HG03342 (cell line): ENCODE data around the gene OPN1LW.
"Not testable (repeated sequence)": the region's sequence is repeated elsewhere in the genome, so short reads cannot be mapped to it uniquely, and the experiment has no call there.

Source experiments
- ATAC-seq: cut with Tn5 transposase; IDR thresholded peaks from one replicate; pipeline ENCODE4 v1.9.1; 2021; ENCODE audit warnings: mild to moderate bottlenecking, moderate library complexity; ENCODE audit not compliant: unreplicated experiment

Gene OPN1LW

GRCh38 chrX:154144010-154144409 lies at the start of gene OPN1LW:
Gene OPN1LW, plus strand, starts transcription at chrX:154144243. Its CDS starts 41 bp downstream, at chrX:154144284.
- not testable (repeated sequence) for ATAC-seq

DNA sequence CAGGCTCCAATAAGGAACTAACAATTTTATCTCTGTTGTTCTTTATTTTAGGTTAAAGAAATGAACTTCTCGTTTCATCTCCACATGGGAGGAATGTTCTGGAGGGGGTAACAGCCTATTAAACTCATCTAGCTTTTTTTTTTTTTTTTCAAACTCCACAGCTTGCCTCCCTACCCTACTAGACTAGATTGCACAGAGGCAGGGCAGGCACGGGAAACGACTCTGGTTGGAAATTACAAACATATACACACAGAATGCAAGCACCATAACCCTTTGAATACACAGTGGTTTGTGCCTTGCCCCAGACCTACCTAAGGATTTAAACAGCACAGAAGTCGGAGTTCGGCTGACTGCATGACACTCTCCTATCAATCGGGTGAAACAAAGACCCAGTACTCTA lies 49.2 kb upstream of the OPN1LW start:
- no peak for ATAC-seq

- ATAC-seq: no peak
These were observed 47.7 kb upstream of the OPN1LW start for GRCh38 chrX:154096140-154097002.

DNA sequence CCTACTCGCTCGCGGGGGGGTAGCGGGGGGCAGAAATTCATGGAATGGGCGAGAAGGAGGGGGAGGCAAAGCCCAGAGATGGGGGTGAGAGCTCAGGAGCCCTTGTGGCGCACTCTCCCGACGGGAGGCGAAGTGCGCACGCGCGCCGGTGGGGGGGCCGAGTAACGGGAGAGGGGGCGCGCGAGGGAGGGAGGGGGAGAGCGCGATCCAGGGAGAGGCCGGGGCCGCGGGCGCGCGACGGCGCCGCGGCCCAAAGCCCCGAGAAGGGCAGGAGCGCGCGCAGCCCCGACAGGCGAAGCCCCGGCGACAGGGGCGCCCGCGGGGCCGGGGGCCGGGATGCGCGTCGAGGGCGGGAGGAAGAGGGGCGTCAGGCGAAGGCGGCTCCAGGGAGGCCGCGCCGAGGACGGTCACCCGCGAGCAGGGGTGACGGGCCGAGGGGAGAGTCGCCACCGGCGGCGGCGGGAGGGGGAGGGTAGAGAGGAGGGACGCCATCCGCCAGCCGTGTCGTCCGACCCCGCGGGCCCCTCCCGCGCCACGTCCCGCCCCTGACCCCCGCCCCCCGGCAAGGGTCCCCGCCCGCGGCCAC lies 46.9 kb upstream of the OPN1LW start:
- ATAC-seq: peak; percentile 32

GRCh38 chrX:154097589-154098541 lies 46.2 kb upstream of the OPN1LW start, which contains the start of gene MECP2:
Gene MECP2, minus strand, starts transcription at chrX:154097717.
- peak; percentile 82 for ATAC-seq

- ATAC-seq: no peak
These were observed 45.5 kb upstream of the OPN1LW start for GRCh38 chrX:154098551-154098950.

DNA sequence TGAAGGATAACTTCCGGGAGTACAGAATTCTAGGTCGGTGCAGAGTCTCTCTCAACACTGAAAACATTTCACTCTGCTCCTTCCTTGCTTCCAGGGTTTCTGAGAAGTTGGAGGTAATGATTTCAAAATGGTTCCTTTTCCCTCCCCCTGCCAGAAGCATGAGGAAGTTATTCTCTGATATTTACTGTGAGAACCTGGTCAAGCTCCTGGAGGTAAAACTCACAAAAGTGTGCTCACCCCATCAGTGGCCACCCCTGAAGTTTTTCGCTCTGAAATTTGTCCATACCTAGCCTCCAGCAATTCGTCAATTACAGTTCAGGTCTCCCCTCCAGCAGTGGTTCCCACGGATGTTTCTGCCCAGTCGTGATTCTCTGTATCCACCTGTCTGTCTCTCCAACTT lies 30.3 kb upstream of the OPN1LW start:
- no peak for ATAC-seq

DNA sequence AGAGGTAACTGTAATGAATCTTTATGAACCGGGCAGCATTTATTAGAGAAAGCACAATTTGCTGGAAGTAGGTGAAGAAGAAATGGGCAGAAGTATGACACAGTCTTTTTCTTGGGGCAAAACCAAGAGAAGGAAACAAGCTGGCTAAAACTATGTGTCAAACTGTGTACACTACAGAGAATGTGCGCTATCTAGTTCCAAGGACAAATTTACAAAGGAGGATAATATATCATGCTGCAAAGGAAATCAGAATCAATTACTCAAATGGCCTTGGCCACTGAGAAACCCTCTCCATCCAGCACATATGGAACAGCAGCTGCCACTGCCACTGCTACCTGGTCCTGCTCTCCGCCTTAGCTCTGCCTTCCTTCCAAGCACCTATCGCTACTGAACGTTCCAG lies 29.4 kb upstream of the OPN1LW start:
- no peak for ATAC-seq

GRCh38 chrX:154115071-154115470 lies 29.0 kb upstream of the OPN1LW start:
- no peak for ATAC-seq

DNA sequence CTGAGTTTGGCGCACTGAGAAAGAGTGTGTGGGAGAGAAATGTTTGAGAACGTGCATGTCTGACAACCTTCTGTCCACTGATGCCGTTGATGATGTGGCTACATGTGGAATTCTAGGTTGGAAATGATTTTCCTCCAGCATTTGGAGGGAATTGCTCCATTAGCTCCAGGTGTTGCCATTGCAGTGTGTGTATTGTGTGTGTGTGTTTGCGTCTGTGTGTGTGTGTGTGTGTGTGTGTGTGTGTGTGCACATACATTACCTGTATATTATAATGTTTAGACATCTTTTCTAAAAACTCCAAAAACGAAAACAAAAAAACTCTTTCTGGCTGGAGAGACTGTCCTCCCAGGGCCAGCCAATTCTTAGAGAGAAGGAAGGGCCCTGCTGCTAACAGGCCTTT lies 28.3 kb upstream of the OPN1LW start:
- ATAC-seq: no peak

DNA sequence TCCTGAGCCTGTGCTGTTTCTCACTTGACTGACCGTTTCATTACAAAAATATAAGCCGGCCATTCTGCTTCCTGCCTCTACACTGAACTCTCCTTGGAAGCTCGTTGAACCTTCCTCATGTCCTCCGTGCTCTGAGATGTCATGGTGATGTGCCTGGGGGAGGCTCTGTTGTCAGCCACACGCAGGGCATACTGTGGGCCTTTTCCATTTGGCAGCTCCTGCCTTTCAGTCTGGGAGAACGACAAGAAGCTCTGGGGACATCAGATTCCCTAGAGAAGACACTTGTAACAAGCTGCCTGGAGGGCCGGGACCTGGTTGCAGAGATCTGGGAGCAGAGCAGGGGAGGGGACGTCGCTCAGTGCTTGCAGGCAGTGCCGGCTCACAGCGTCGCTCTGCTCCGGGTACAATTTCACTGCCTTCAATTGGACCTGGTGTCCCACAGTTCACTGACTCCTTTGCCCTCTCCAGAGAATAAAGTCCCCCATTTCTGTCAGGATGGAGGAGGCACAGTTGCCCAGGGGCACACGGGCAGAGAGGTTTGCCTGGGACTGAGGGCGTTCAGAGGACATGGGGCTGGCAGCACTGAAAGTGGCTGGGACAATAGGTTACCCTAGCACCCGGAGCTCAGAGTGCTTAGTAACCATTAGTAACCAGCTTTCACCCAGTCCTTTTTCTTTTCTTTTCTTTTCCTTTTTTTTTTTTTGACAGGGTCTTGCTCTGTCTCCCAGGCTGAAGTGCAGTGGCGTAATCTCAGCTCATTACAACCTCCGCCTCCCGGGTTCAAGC lies 27.4 kb upstream of the OPN1LW start:
- no peak for ATAC-seq

- ATAC-seq: no peak
These were observed 26.5 kb upstream of the OPN1LW start for GRCh38 chrX:154117566-154117965.

DNA sequence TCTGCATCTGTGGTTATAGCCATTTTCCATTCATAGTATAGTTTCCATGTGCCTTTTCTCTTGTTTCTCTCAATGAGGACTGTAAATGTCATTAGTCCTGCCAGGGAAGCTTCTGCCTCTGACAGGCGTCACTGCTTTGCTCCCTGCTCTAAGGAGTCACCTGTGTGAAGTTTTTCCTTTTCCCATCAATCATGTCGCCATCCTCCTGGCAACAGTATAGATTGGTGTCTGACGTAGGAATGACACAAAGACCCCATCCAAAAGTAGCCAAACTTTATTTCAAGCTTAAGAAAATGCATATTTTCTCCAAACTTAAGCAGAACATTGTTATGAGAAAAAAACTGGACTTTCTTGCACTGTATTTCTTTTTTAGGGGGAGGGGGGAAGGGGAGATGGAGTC lies 23.5 kb upstream of the OPN1LW start:
- no peak for ATAC-seq

- no peak for ATAC-seq
These were observed 22.8 kb upstream of the OPN1LW start for GRCh38 chrX:154121207-154121606.

DNA sequence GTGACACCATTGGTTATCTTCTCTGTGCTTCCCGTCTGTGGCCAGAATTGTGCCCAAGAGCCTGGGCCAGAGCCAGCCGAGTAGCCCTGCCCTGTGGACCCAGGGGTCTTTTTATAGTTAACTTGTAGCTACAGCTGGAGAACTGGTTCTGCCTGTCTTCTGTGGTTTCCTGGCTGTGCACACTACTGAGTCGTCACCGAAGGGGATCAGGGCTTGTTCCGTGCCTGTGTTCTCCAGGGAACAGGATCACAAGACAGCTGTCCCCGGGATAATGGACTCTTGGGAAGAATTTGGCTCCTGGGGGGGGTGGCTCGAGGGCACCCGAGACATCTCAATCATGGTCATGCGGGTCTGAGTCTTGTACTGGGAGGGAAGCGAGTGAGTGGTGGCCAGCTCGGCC lies 22.1 kb upstream of the OPN1LW start:
- ATAC-seq: no peak

DNA sequence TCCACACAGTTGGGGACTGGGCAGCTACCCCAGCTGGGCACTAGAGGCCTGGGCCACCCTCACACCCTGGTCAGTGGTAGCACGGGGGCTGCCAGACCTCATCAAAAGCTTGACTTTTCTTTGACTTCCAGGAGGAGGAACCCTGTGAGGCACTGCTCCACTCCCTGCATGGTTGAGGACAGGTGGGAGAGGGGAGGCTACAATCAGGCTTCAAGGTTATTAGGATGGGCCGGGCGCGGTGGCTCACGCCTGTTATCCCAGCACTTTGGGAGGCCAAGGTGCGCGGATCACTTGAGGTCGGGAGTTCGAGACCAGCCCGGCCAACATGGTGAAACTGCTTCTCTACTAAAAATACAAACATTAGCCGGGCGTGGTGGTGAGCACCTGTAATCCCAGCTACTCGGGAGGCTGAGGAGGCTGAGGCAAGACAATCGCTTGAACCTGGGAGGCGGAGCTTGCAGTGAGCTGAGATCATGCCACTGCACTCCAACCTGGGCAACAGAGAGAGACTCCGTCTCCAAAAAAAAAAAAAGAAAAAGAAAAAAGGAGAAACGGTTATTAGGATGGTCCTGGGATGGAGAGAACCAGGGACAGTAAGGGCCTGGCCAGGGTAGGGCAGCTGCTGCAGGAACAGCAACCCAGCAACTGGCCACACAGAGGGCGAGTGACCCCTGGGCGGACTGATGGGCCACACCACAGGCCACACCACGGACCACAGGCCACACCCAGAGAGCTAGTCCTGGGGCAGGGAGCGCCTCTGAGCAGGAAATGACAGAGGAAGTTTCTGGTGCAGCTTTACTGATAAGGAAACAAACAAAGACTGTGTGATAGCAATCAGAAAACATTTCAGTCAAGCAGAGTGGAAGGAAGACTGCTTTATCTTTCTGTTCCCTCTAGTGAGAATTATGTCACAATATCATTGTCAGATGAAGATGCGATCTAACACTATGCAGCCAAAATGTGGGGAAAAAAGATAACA lies 20.5 kb upstream of the OPN1LW start:
- no peak for ATAC-seq

DNA sequence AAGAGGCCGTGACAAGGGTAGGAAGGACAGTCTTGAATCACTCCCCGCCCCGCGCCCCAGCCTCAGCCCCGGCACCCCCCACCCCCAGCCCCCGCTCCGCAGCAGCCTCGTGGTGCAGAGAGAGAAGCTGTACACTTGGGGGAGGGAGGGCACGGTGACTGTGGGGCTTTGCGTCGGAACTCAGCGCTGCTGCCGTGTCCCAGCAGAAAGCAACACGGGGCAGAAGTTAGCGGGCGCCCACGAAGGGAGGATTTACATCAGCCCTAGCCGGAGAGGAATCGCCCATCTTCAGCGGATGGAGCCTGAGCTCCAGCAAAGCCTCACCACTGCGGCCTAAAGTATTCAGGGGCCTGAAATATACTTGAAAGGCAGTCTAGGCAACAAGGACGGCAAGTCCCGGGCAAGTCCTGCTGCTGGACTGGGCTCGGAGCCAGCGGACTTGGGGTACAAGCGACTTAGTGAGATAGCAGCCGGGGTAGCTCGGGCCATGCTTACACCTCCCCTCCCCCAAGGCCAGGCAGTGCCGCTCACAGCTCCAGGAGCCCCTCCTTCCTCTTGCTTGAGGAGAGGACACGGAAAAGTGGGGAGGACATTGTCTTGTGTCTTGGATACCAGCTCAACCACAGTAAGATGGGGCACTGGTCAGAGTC lies 18.5 kb upstream of the OPN1LW start:
- ATAC-seq: no peak

DNA sequence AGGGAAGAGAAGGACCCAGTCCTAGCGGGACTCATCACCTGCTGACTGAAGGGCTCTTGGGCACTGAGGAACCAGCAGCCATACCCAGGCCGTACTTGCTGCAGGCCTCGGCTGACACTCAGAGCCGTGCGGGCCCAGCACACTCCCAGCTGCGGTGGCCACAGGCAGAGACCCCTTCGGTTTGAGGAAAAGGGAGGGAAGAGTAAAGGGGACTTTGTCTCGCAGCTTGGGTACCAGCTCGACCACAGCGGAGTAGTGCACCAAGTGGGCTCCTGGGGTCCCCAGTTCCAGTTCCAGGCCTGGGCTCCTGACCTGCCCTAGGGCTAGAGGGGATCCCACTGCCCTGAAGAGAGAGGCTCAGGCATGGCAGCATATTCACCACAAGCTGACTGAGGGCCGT lies 17.9 kb upstream of the OPN1LW start:
- no peak for ATAC-seq

DNA sequence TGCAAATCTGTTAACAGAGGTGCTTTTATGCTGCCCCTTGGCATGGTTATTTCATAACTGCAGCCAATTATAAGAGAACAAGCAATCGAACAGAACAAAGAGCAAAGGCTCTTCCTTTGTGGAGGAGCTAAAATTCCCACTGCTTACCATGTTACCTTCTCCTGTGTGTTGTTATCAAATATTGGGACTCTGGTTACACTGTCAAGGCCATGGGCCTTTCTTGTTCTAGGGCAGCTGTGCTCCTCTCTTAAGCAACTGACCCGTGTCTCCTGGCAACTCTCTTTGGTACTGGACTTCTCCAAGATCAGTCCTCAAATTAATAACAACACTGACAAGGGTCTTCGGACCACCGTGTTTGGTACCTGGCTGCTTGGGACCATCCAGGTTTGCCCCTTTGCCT lies 12.1 kb upstream of the OPN1LW start:
- ATAC-seq: no peak
